A549 (cell line): ENCODE measurements around the gene PLXND1. TPM values are rescaled to one million over a fixed set of nuclear protein-coding genes. Genes with fewer than 3 reads are reported as not detected.

Experiments used
- ATAC-seq, 2 experiments: fragments of 200-7000 bp in 1 of 2; fragments of >200 bp in 1 of 2; cut with Nextera tagmentation in 1 of 2; cut with Tn5 transposase in 1 of 2; 3 replicates each; pipeline versions ENCODE4 v1.8.0 to v1.9.1; 2018 to 2020; ENCODE audit warnings: mild to moderate bottlenecking in 1 of 2, moderate library complexity in 1 of 2
- CTCF ChIA-PET: fragments of 300-600 bp; sonication (Branson Sonifier 250); formaldehyde crosslinking; extraction: SDS; loops from one replicate; lab custom pipeline; 2021; ENCODE audit warnings: antibody characterized with exemption, inconsistent platforms; lab: Yijun Ruan, JAX
- POLR2A ChIA-PET: fragments of 350-600 bp; formaldehyde crosslinking; extraction: SDS; loops from one replicate; lab custom pipeline; 2021; ENCODE audit warnings: antibody characterized with exemption, inconsistent platforms; lab: Yijun Ruan, JAX
- DNase-seq, 2 experiments: peaks; one replicate each; pipeline versions ENCODE4 v3.0.0 to v3.0.0-alpha.2; 2011 to 2016; ENCODE audit warnings: low read depth in 1 of 2, low spot score in 1 of 2
- FAIRE-seq: peaks from 2 replicates; lab custom pipeline; 2011; peaks lifted over from hg19 to GRCh38; lab: Jason Lieb, UNC
- H3K27ac ChIP-seq, 2 experiments: fragments of >200 bp; sonication (Bioruptor Twin); formaldehyde crosslinking; 3 replicates each; pipeline ENCODE4 v1.5.1; 2016 to 2017
- H3K4me1 ChIP-seq: fragments of >200 bp; sonication (Bioruptor Twin); formaldehyde crosslinking; 3 replicates; pipeline ENCODE4 v1.6.1; 2016
- H3K4me2 ChIP-seq: fragments of >200 bp; sonication (Bioruptor Twin); formaldehyde crosslinking; 3 replicates; pipeline ENCODE4 v1.6.1; 2016
- H3K4me3 ChIP-seq: fragments of >200 bp; sonication (Bioruptor Twin); formaldehyde crosslinking; 3 replicates; pipeline ENCODE4 v1.5.1; 2016
- H3K9me3 ChIP-seq: fragments of >200 bp; sonication (Bioruptor Twin); formaldehyde crosslinking; 3 replicates; pipeline ENCODE4 v1.6.1; 2016
- BHLHE40 ChIP-seq: IDR thresholded peaks from 2 replicates; pipeline ENCODE4 v1.6.1; 2012; ENCODE audit warnings: low read depth, low read length, inconsistent platforms
- CBX8 ChIP-seq: fragments of 200-600 bp; sonication (generic); IDR thresholded peaks from 2 replicates; pipeline ENCODE4 v1.6.1; 2016
- EHF ChIP-seq: fragments of 250-450 bp; sonication (Bioruptor Pico); IDR thresholded peaks from 2 replicates; pipeline ENCODE4 v1.5.0; 2020; ENCODE audit warnings: mild to moderate bottlenecking
- EHMT2 ChIP-seq: fragments of 200-600 bp; sonication (generic); IDR thresholded peaks from 2 replicates; pipeline ENCODE4 v1.6.1; 2016; ENCODE audit warnings: antibody characterized with exemption, low read depth, mild to moderate bottlenecking, moderate library complexity
- EP300 ChIP-seq, 2 experiments: fragments of >200 bp; sonication (Bioruptor Twin); formaldehyde crosslinking; IDR thresholded peaks; 2 replicates in 1 of 2; 3 replicates in 1 of 2; pipeline ENCODE4 v1.6.1; 2016 to 2017
- FOXS1 ChIP-seq: fragments of 250-450 bp; sonication (Bioruptor Pico); IDR thresholded peaks from 2 replicates; pipeline ENCODE4 v1.5.0; 2020; ENCODE audit warnings: mild to moderate bottlenecking, moderate library complexity
- HES2 ChIP-seq: fragments of >200 bp; sonication (Bioruptor Twin); formaldehyde crosslinking; IDR thresholded peaks from 2 replicates; pipeline ENCODE4 v1.6.1; 2016
- HOXA7 ChIP-seq: fragments of 250-450 bp; sonication (Bioruptor Pico); IDR thresholded peaks from 2 replicates; pipeline ENCODE4 v1.5.0; 2020; ENCODE audit warnings: mild to moderate bottlenecking, moderate library complexity
- JUNB ChIP-seq: fragments of >200 bp; sonication (Bioruptor Twin); formaldehyde crosslinking; IDR thresholded peaks from 2 replicates; pipeline ENCODE4 v1.6.1; 2016
- MAX ChIP-seq: IDR thresholded peaks from 2 replicates; pipeline ENCODE4 v1.6.1; 2012
- MAZ ChIP-seq: fragments of 150-350 bp; IDR thresholded peaks from 2 replicates; pipeline ENCODE4 v1.6.1; 2014; ENCODE audit warnings: antibody characterized with exemption, low read depth, low read length, borderline replicate concordance
- NR3C1 ChIP-seq: fragments of >200 bp; sonication (Bioruptor Twin); formaldehyde crosslinking; IDR thresholded peaks from 3 replicates; pipeline ENCODE4 v1.6.1; 2017
- RAD21 ChIP-seq, 2 experiments: fragments of >200 bp in 1 of 2; sonication (Bioruptor Twin) in 1 of 2; formaldehyde crosslinking in 1 of 2; IDR thresholded peaks in 1 of 2; conservative IDR thresholded peaks in 1 of 2; 2 replicates in 1 of 2; 3 replicates in 1 of 2; pipeline ENCODE4 v1.6.1; 2012 to 2018; ENCODE audit warnings: inconsistent platforms in 1 of 2
- RNF2 ChIP-seq: fragments of 200-600 bp; sonication (generic); IDR thresholded peaks from 2 replicates; pipeline ENCODE4 v1.6.1; 2016; ENCODE audit warnings: low read depth, mild to moderate bottlenecking, antibody characterized with exemption, moderate library complexity, borderline replicate concordance
- SMC3 ChIP-seq: fragments of >200 bp; sonication (Bioruptor Twin); formaldehyde crosslinking; IDR thresholded peaks from 3 replicates; pipeline ENCODE4 v1.6.1; 2018; ENCODE audit warnings: inconsistent platforms
- TFCP2L1 ChIP-seq: fragments of 250-450 bp; sonication (Bioruptor Pico); IDR thresholded peaks from 2 replicates; pipeline ENCODE4 v1.5.0; 2021; ENCODE audit warnings: mild to moderate bottlenecking
- TP53 ChIP-seq: fragments of 250-450 bp; sonication (Bioruptor Pico); IDR thresholded peaks from 2 replicates; pipeline ENCODE4 v1.5.0; 2021; ENCODE audit warnings: mild to moderate bottlenecking, moderate library complexity
- ZSCAN20 ChIP-seq: fragments of 250-450 bp; sonication (Bioruptor Pico); IDR thresholded peaks from 2 replicates; pipeline ENCODE4 v1.8.0; 2022; ENCODE audit warnings: mild to moderate bottlenecking, moderate library complexity
- WGBS: methylation state at CpG from one replicate; pipeline ENCODE4 v1.1.6; 2017; ENCODE audit errors: missing lambda C conversion rate; 5-methylcytosine and 5-hydroxymethylcytosine counted together
- polyA plus RNA-seq, 4 experiments: library from polyadenylated mRNA; depleted of rRNA in 3 of 4; stranded (reverse); fragments of >200 nt; fragmentation: RNase III in 1 of 4; extraction: RNeasy Plus Mini Kit Qiagen cat#74134 plus additional on column Dnase treatment in 1 of 4; gene quantifications; 2 replicates in 3 of 4; 3 replicates in 1 of 4; pipeline ENCODE4 v1.2.3, GENCODE V29; 2011 to 2017
- TF ChIP-seq, protein P1 (sequence below): fragments of 450-650 bp; IDR thresholded peaks from 2 replicates; pipeline ENCODE4 v1.6.1; 2014; ENCODE audit warnings: antibody characterized with exemption
- TF ChIP-seq, protein P2 (sequence below): fragments of >200 bp; sonication (Bioruptor Twin); formaldehyde crosslinking; IDR thresholded peaks from 3 replicates; pipeline ENCODE4 v1.6.1; 2016

PLXND1 gene
- polyA plus RNA-seq, 2 of the 4 experiments (the other 2 are of a cell fraction) = 26.8 to 72.6 TPM

DNA sequence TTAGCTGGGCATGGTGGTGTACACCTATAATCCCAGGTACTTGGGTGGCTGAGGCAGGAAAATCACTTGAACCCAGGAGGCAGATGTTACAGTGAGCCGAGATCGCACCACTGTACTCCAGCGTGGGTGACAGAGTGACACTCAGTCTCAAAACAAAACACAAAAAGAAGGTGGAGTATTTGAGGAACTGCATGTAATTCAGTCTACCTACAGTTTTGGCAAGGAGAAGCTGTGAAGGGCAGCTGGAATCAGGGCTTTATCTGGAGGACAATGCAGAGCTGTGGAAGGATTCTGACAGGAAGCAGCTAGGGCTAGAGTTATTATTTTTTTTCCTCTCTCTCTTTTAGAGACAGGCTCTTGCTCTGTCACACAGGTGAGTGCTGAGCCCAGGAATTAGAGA lies 56.7 kb downstream of the PLXND1 start:
- no peak overlapping the region for H3K4me3 ChIP-seq
- peaks cover 12% of the 10 kb centered on the region for H3K4me1 ChIP-seq
- H3K9me3 ChIP-seq = no peaks in the 10 kb centered on the region
- TF ChIP-seq HES2 = no peak
- TF ChIP-seq SMC3 = no peak
- no peak for TF ChIP-seq EP300 (IDR thresholded peaks at IDR 0.05)
- TF ChIP-seq ZSCAN20 = no peak
- no peak for TF ChIP-seq EHMT2
- TF ChIP-seq, protein P1, sequence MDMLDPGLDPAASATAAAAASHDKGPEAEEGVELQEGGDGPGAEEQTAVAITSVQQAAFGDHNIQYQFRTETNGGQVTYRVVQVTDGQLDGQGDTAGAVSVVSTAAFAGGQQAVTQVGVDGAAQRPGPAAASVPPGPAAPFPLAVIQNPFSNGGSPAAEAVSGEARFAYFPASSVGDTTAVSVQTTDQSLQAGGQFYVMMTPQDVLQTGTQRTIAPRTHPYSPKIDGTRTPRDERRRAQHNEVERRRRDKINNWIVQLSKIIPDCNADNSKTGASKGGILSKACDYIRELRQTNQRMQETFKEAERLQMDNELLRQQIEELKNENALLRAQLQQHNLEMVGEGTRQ = no peak
- TF ChIP-seq NR3C1 = no peak
- TF ChIP-seq MAZ = no peak
- peak overlapping the region in 1 of 2 experiments; percentile 77; a peak in 3 of 6 replicates for H3K27ac ChIP-seq
- CTCF ChIA-PET = interaction anchor here (0.6 to 1.2 kb wide), 2 partner anchors 59 to 275 kb away, joined by 3 read pairs; no protein-coding TSS in a partner anchor
- DNase-seq = no peak
- 89% methylated on average over 3 of the region's 3 CpGs for WGBS
- POLR2A ChIA-PET = no interaction called here
- no peak for FAIRE-seq
- no peak for ATAC-seq
- 0 out of 3 replicates have a peak overlapping the region, but pooled peaks have one; percentile 26 for H3K4me2 ChIP-seq

GRCh38 chr3:129549006-129549800 lies 57.3 kb downstream of the PLXND1 start:
- no peaks in the 10 kb centered on the region for H3K9me3 ChIP-seq
- H3K27ac ChIP-seq = peak overlapping the region; percentile 30 to 77; a peak in 3 of 6 replicates
- H3K4me2 ChIP-seq = 0 out of 3 replicates have a peak overlapping the region, but pooled peaks have one; percentile 26
- FAIRE-seq (no peak), DNase-seq (peak in 1 of 2 experiments; percentile 24), ATAC-seq (peak; percentile 51 to 63; a peak in 3 of 6 replicates)
- POLR2A ChIA-PET = no interaction called here
- CTCF ChIA-PET = interaction anchor here (1.2 kb wide), 1 partner anchor 58 kb away, joined by 3 read pairs; no protein-coding TSS in a partner anchor
- TF ChIP-seq, protein P1 = no peak
- no peak for TF ChIP-seq EHF
- no peak for TF ChIP-seq TFCP2L1 (CRISPR knock-in tag)
- TF ChIP-seq JUNB = no peak
- TF ChIP-seq, protein P2, sequence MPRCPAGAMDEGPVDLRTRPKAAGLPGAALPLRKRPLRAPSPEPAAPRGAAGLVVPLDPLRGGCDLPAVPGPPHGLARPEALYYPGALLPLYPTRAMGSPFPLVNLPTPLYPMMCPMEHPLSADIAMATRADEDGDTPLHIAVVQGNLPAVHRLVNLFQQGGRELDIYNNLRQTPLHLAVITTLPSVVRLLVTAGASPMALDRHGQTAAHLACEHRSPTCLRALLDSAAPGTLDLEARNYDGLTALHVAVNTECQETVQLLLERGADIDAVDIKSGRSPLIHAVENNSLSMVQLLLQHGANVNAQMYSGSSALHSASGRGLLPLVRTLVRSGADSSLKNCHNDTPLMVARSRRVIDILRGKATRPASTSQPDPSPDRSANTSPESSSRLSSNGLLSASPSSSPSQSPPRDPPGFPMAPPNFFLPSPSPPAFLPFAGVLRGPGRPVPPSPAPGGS = no peak
- no peak for TF ChIP-seq BHLHE40
- TF ChIP-seq RAD21 (conservative IDR thresholded peaks at IDR 0.05 in 1 of 2, IDR thresholded peaks at IDR 0.05 in 1 of 2) = no peak
- TF ChIP-seq FOXS1 (CRISPR knock-in tag) = no peak
- no peak for TF ChIP-seq HOXA7 (CRISPR knock-in tag)
- TF ChIP-seq RNF2 = no peak
- no peak for TF ChIP-seq MAX
- TF ChIP-seq SMC3 = no peak
- TF ChIP-seq EHMT2 = no peak
- TF ChIP-seq NR3C1 = no peak
- TF ChIP-seq CBX8 = no peak
- TF ChIP-seq TP53 = no peak
- 82% methylated on average over 16 of the region's 18 CpGs for WGBS
- peaks cover 12% of the 10 kb centered on the region for H3K4me1 ChIP-seq
- H3K4me3 ChIP-seq = no peak overlapping the region
